Activated naive CD8-positive, alpha-beta T cell treated with anti-CD3 and anti-CD28 coated beads, Interleukin-2, amount 10 ng/mL, durations not matched to agents 7 days and 5 days (primary cell): ENCODE data around the gene NCAM2. TPM values are rescaled to one million over a fixed set of nuclear protein-coding genes. Genes with fewer than 3 reads are reported as not detected.

Experiments
- ATAC-seq: fragments of 150-1000 bp; cut with Tn5 transposase; one replicate; pipeline ENCODE4 v1.10.0; 2021; ENCODE audit warnings: low read depth, moderate library complexity
- POLR2A ChIA-PET: fragments of 350-600 bp; sonication (Branson Sonifier 250); formaldehyde crosslinking; loops from one replicate; lab custom pipeline; 2021; ENCODE audit warnings: antibody characterized with exemption; lab: Charles Lee
- DNase-seq: peaks from one replicate; pipeline ENCODE4 v3.0.0; 2021
- H3K27ac Mint-ChIP-seq: one replicate; pipeline ENCODE4 v1.8.0; 2022; ENCODE audit warnings: mild to moderate bottlenecking, mixed read lengths
- H3K27me3 Mint-ChIP-seq: one replicate; pipeline ENCODE4 v1.8.0; 2022; ENCODE audit warnings: mild to moderate bottlenecking, moderate library complexity, mixed read lengths
- H3K36me3 Mint-ChIP-seq: one replicate; pipeline ENCODE4 v1.8.0; 2021; ENCODE audit warnings: mild to moderate bottlenecking, mixed read lengths
- H3K4me1 Mint-ChIP-seq: one replicate; pipeline ENCODE4 v1.8.0; 2021; ENCODE audit warnings: mixed read lengths
- H3K4me3 Mint-ChIP-seq: one replicate; pipeline ENCODE4 v1.8.0; 2022; ENCODE audit warnings: mild to moderate bottlenecking, moderate library complexity, mixed read lengths
- H3K9me3 Mint-ChIP-seq: one replicate; pipeline ENCODE4 v1.8.0; 2021; ENCODE audit warnings: mixed read lengths
- total RNA-seq, 2 experiments: library from RNA; stranded (reverse); gene quantifications; one replicate each; pipeline ENCODE4 v1.2.3, GENCODE V29; 2021

NCAM2 gene
- total RNA-seq, 2 experiments from 2014 or later, result not detected

- Mint-ChIP-seq H3K9me3 (no peaks in the 10 kb centered on the region), H3K27ac (no peak overlapping the region), H3K4me3 (no peak overlapping the region), H3K4me1 (no peaks in the 10 kb centered on the region), H3K36me3 (no peaks in the 10 kb centered on the region), H3K27me3 (peaks cover 30% of the 10 kb centered on the region)
- ATAC-seq, result no peak
- DNase-seq, result no peak
- POLR2A ChIA-PET, result no interaction called here
Measured at GRCh38 chr21:21001591-21002100, 3.4 kb downstream of the NCAM2 start.

- Mint-ChIP-seq H3K9me3 (no peaks in the 10 kb centered on the region), H3K27ac (no peak overlapping the region), H3K4me3 (no peak overlapping the region), H3K36me3 (no peaks in the 10 kb centered on the region), H3K4me1 (no peaks in the 10 kb centered on the region), H3K27me3 (peaks cover 25% of the 10 kb centered on the region)
- ATAC-seq (no peak), DNase-seq (no peak)
- POLR2A ChIA-PET, result no interaction called here
Measured at GRCh38 chr21:21002153-21002552, 3.9 kb downstream of the NCAM2 start.

GRCh38 chr21:21003701-21004100 is 5.5 kb downstream of the NCAM2 start:
- no peak for DNase-seq
- Mint-ChIP-seq H3K27ac (no peak overlapping the region), H3K36me3 (no peaks in the 10 kb centered on the region), H3K4me1 (no peaks in the 10 kb centered on the region), H3K9me3 (no peaks in the 10 kb centered on the region), H3K27me3 (peaks cover 18% of the 10 kb centered on the region), H3K4me3 (no peak overlapping the region)
- POLR2A ChIA-PET, result no interaction called here
- ATAC-seq, result no peak

DNA sequence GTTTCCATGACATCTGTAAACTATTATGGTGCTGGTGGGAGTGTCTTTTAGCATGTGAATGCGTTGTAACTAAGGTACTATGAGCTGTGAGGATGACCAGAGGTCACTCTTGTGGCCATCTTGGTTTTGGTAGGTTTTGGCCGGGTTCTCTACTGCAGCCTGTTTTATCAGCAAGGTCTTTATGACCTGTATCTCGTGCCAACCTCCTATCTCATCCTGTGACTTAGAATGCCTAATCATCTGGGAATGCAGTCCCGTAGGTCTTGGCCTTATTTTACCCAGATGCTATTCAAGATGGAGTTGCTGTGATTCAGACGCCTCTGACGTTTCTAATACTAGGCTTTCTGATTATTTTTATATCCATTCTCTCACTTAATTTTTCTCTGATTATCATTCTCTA is 9.4 kb downstream of the NCAM2 start:
- no peak for ATAC-seq
- POLR2A ChIA-PET, result no interaction called here
- H3K9me3 Mint-ChIP-seq, result no peaks in the 10 kb centered on the region
- no peaks in the 10 kb centered on the region for H3K36me3 Mint-ChIP-seq
- no peaks in the 10 kb centered on the region for H3K4me1 Mint-ChIP-seq
- H3K4me3 Mint-ChIP-seq, result no peak overlapping the region
- no peak overlapping the region for H3K27ac Mint-ChIP-seq
- DNase-seq, result no peak
- no peaks in the 10 kb centered on the region for H3K27me3 Mint-ChIP-seq

DNA sequence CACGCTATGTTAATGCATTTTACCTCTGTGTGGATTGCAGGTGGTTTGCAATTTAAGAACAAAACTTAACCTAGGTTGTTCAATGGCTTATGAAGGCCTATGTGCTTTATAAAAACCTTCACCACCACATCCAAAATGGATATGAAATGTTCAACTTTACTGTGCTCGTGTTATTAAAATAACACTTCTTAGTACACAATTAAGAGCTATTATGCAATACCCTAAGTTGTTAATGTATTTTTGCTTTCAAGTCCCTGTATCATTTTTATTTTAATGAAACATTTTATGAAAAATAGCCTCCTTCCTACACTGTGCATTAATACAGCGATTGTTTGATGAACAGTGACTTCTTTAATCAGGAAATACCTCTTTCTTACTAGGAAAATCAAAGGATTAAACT is 12.0 kb downstream of the NCAM2 start:
- POLR2A ChIA-PET, result no interaction called here
- no peaks in the 10 kb centered on the region for H3K9me3 Mint-ChIP-seq
- DNase-seq (no peak), ATAC-seq (no peak)
- H3K27me3 Mint-ChIP-seq, result no peaks in the 10 kb centered on the region
- no peak overlapping the region for H3K27ac Mint-ChIP-seq
- H3K4me3 Mint-ChIP-seq, result no peak overlapping the region
- no peaks in the 10 kb centered on the region for H3K4me1 Mint-ChIP-seq
- H3K36me3 Mint-ChIP-seq, result no peaks in the 10 kb centered on the region

- H3K4me3 Mint-ChIP-seq, result no peak overlapping the region
- H3K36me3 Mint-ChIP-seq, result no peaks in the 10 kb centered on the region
- no peaks in the 10 kb centered on the region for H3K9me3 Mint-ChIP-seq
- POLR2A ChIA-PET, result no interaction called here
- ATAC-seq (no peak), DNase-seq (no peak)
- H3K27ac Mint-ChIP-seq, result no peak overlapping the region
- no peaks in the 10 kb centered on the region for H3K4me1 Mint-ChIP-seq
- H3K27me3 Mint-ChIP-seq, result no peaks in the 10 kb centered on the region
Measured at GRCh38 chr21:21010698-21011097, 12.5 kb downstream of the NCAM2 start.

DNA sequence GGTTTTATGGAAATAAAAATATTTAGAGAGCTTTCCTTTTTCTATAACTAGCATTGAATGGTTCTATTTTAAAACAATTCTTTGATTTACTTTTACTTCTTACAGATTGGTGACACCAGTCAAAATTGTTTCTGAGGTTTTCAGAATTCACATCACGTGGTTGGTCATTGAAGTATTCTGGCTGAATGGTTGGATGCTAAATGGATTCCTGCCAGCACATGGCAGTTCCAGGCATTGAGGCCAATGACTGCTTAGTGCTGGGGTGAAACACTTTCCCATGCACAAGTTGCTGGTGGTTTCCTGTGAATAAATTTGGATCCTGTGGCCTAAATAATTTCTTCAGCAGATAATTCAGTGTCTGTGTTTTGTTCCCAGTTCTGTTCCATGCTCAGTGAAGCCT is 20.6 kb downstream of the NCAM2 start:
- no peaks in the 10 kb centered on the region for H3K36me3 Mint-ChIP-seq
- no peaks in the 10 kb centered on the region for H3K9me3 Mint-ChIP-seq
- H3K4me3 Mint-ChIP-seq, result no peak overlapping the region
- ATAC-seq, result no peak
- POLR2A ChIA-PET, result no interaction called here
- no peak overlapping the region for H3K27ac Mint-ChIP-seq
- DNase-seq, result no peak
- H3K4me1 Mint-ChIP-seq, result no peaks in the 10 kb centered on the region
- no peaks in the 10 kb centered on the region for H3K27me3 Mint-ChIP-seq

- H3K9me3 Mint-ChIP-seq, result no peaks in the 10 kb centered on the region
- DNase-seq (no peak), ATAC-seq (no peak)
- no peaks in the 10 kb centered on the region for H3K4me1 Mint-ChIP-seq
- no peaks in the 10 kb centered on the region for H3K36me3 Mint-ChIP-seq
- no peaks in the 10 kb centered on the region for H3K27me3 Mint-ChIP-seq
- H3K4me3 Mint-ChIP-seq, result no peak overlapping the region
- POLR2A ChIA-PET, result no interaction called here
- H3K27ac Mint-ChIP-seq, result no peak overlapping the region
Measured at GRCh38 chr21:21019681-21020080, 21.5 kb downstream of the NCAM2 start.

- POLR2A ChIA-PET, result no interaction called here
Measured at GRCh38 chr21:21025742-21026141, 27.5 kb downstream of the NCAM2 start.

DNA sequence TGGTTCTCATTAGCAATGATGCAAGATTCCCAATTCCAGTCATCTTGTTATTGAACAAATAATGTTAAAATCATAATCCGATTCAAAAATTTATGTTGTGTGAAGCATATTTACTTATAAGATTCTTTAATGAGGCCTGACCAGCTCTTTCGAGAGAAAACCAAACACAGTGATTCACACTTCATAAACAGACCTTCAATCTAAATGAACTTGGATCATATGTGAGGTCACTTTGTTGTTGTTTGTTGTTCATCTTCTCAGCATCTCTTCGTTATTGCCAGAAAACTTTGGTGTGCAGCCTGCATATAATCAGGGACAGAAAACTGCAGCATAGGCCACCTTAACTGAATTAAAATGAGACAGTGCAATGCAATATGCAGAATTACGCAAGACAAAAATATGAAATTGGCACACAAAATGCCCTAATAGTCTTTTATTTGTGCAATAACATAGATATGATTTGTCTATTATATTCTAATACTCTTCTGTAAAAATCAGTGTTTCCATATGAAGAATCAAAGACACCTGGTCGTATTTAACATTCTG is 30.1 kb downstream of the NCAM2 start:
- Mint-ChIP-seq H3K27ac (no peak overlapping the region), H3K9me3 (no peaks in the 10 kb centered on the region), H3K36me3 (no peaks in the 10 kb centered on the region), H3K4me1 (no peaks in the 10 kb centered on the region), H3K4me3 (no peak overlapping the region), H3K27me3 (no peaks in the 10 kb centered on the region)
- POLR2A ChIA-PET, result no interaction called here
- DNase-seq (no peak), ATAC-seq (no peak)

More at GRCh38 chr21:21025742-21026141, 27.5 kb downstream of the NCAM2 start:
- Mint-ChIP-seq H3K27ac (no peak overlapping the region), H3K4me1 (no peaks in the 10 kb centered on the region), H3K36me3 (no peaks in the 10 kb centered on the region), H3K4me3 (no peak overlapping the region), H3K27me3 (no peaks in the 10 kb centered on the region), H3K9me3 (no peaks in the 10 kb centered on the region)
- ATAC-seq, result no peak
- no peak for DNase-seq

DNA sequence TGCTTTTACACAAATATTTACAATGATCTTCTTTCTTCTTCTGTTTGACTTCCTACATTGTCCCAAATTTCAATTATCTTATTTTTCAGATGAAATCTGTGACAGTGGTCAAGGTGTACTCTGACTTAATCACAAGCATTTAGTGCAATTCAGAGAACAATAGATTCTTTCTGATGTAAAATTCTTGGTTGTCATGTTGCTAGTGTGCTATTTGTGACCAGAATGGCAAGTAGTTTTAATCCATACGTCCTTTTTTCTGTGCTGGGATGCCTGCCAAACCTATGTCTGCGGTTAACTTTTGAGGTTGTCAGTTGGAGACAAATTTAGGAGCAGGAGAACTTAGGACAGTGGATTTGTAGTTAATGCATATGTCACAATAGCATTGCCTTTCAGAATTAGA is 31.0 kb downstream of the NCAM2 start:
- ATAC-seq (no peak), DNase-seq (no peak)
- Mint-ChIP-seq H3K36me3 (no peaks in the 10 kb centered on the region), H3K27ac (no peak overlapping the region), H3K4me1 (no peaks in the 10 kb centered on the region), H3K9me3 (no peaks in the 10 kb centered on the region), H3K4me3 (no peak overlapping the region), H3K27me3 (no peaks in the 10 kb centered on the region)
- POLR2A ChIA-PET, result no interaction called here

- ATAC-seq, result no peak
- no peak for DNase-seq
- Mint-ChIP-seq H3K9me3 (no peaks in the 10 kb centered on the region), H3K4me3 (no peak overlapping the region), H3K4me1 (no peaks in the 10 kb centered on the region), H3K27me3 (no peaks in the 10 kb centered on the region), H3K36me3 (no peaks in the 10 kb centered on the region), H3K27ac (no peak overlapping the region)
- POLR2A ChIA-PET, result no interaction called here
Measured at GRCh38 chr21:21030311-21030710, 32.1 kb downstream of the NCAM2 start.

DNA sequence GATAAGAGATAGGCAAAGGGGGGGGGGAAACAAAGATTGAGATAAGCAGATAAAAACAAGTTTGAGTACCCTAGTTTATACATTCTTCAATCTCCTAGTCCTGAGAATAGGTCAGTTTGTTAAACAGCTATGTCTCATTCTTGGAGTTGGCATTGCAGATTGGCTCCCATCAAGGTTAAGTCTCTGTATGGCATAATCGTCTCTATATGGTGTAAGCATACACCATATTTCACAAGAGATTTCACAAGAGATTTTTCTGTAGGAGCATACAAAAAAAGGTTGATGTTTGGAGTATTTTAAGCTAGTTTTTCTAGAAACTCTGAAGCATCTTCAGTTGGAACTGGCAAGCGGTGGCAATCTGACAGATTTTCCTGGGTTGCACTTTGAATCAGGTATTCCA is 35.8 kb downstream of the NCAM2 start:
- Mint-ChIP-seq H3K27me3 (no peaks in the 10 kb centered on the region), H3K4me1 (no peaks in the 10 kb centered on the region), H3K27ac (no peak overlapping the region), H3K4me3 (no peak overlapping the region), H3K36me3 (no peaks in the 10 kb centered on the region), H3K9me3 (no peaks in the 10 kb centered on the region)
- ATAC-seq (no peak), DNase-seq (no peak)
- POLR2A ChIA-PET, result no interaction called here

GRCh38 chr21:21039624-21040170 is 41.5 kb downstream of the NCAM2 start:
- DNase-seq (no peak), ATAC-seq (no peak)
- Mint-ChIP-seq H3K9me3 (no peaks in the 10 kb centered on the region), H3K4me3 (no peak overlapping the region), H3K27ac (no peak overlapping the region), H3K36me3 (no peaks in the 10 kb centered on the region), H3K4me1 (no peaks in the 10 kb centered on the region), H3K27me3 (no peaks in the 10 kb centered on the region)
- POLR2A ChIA-PET, result no interaction called here
